H9 (cell line): Measurements from ENCODE around the gene DSG2. TPM values are rescaled to one million over a fixed set of nuclear protein-coding genes. Genes with fewer than 3 reads are reported as not detected.

ENCODE experiments used
- DNase-seq: peaks from one replicate; pipeline ENCODE4 v3.0.0-alpha.2; 2017
- H2AFZ ChIP-seq: one replicate; pipeline ENCODE4 v1.6.1; 2013; ENCODE audit warnings: mild to moderate bottlenecking, low read length, control low read depth, moderate library complexity
- H2AK5ac ChIP-seq: 2 replicates; pipeline ENCODE4 v1.6.1; 2013; ENCODE audit warnings: low read length, control low read depth, mixed read lengths; ENCODE audit not compliant: insufficient read length
- H2BK120ac ChIP-seq: one replicate; pipeline ENCODE4 v1.6.1; 2013; ENCODE audit warnings: low read depth, mild to moderate bottlenecking, low read length, control low read depth, inconsistent platforms; ENCODE audit not compliant: poor library complexity, severe bottlenecking
- H2BK12ac ChIP-seq: 2 replicates; pipeline ENCODE4 v1.6.1; 2013; ENCODE audit warnings: low read length, control low read depth, mixed read lengths, low read depth; ENCODE audit not compliant: insufficient read length
- H2BK15ac ChIP-seq: 2 replicates; pipeline ENCODE4 v1.6.1; 2013; ENCODE audit warnings: low read depth, low read length, control low read depth
- H2BK20ac ChIP-seq: one replicate; pipeline ENCODE4 v1.6.1; 2013; ENCODE audit warnings: low read depth, mild to moderate bottlenecking, low read length, control low read depth, inconsistent platforms; ENCODE audit not compliant: poor library complexity, severe bottlenecking
- H2BK5ac ChIP-seq: 2 replicates; pipeline ENCODE4 v1.6.1; 2013; ENCODE audit warnings: low read length, control low read depth, mixed read lengths; ENCODE audit not compliant: insufficient read length
- H3K14ac ChIP-seq: 2 replicates; pipeline ENCODE4 v1.6.1; 2013; ENCODE audit warnings: low read length, control low read depth; ENCODE audit not compliant: insufficient read depth
- H3K18ac ChIP-seq: 2 replicates; pipeline ENCODE4 v1.6.1; 2013; ENCODE audit warnings: low read depth, mild to moderate bottlenecking, mixed read lengths, low read length, control low read depth; ENCODE audit not compliant: insufficient read length
- H3K23ac ChIP-seq: 2 replicates; pipeline ENCODE4 v1.6.1; 2013; ENCODE audit warnings: low read length, control low read depth, mixed read lengths, low read depth; ENCODE audit not compliant: insufficient read length
- H3K23me2 ChIP-seq: 2 replicates; pipeline ENCODE4 v1.6.1; 2013; ENCODE audit warnings: low read depth, mild to moderate bottlenecking, mixed read lengths, low read length, control low read depth; ENCODE audit not compliant: insufficient read length, poor library complexity, severe bottlenecking
- H3K27ac ChIP-seq: 2 replicates; pipeline ENCODE4 v1.5.1; 2013; ENCODE audit warnings: low read length, control low read depth, mixed read lengths, low read depth; ENCODE audit not compliant: insufficient read length
- H3K27me3 ChIP-seq: 2 replicates; pipeline ENCODE4 v1.6.1; 2013; ENCODE audit warnings: low read length, control low read depth, inconsistent platforms; ENCODE audit not compliant: insufficient read depth
- H3K4ac ChIP-seq: 2 replicates; pipeline ENCODE4 v1.6.1; 2013; ENCODE audit warnings: low read depth, mild to moderate bottlenecking, control low read depth, inconsistent platforms, low read length, moderate library complexity
- H3K4me1 ChIP-seq: 2 replicates; pipeline ENCODE4 v1.6.1; 2013; ENCODE audit warnings: low read length, control low read depth, inconsistent platforms; ENCODE audit not compliant: insufficient read depth
- H3K4me2 ChIP-seq: 2 replicates; pipeline ENCODE4 v1.6.1; 2013; ENCODE audit warnings: low read length, control low read depth, mixed read lengths; ENCODE audit not compliant: insufficient read length, insufficient read depth
- H3K56ac ChIP-seq: 2 replicates; pipeline ENCODE4 v1.6.1; 2013; ENCODE audit warnings: low read depth, mild to moderate bottlenecking, mixed read lengths, low read length, control low read depth; ENCODE audit not compliant: insufficient read length
- H3K79me1 ChIP-seq: 2 replicates; pipeline ENCODE4 v1.6.1; 2013; ENCODE audit warnings: low read depth, mild to moderate bottlenecking, moderate library complexity, low read length, control low read depth, inconsistent platforms; ENCODE audit not compliant: insufficient read depth, poor library complexity, severe bottlenecking
- H3K79me2 ChIP-seq: 2 replicates; pipeline ENCODE4 v1.6.1; 2013; ENCODE audit warnings: low read length, control low read depth, inconsistent platforms; ENCODE audit not compliant: insufficient read depth
- H3K9ac ChIP-seq: 2 replicates; pipeline ENCODE4 v1.6.1; 2013; ENCODE audit warnings: low read length, control low read depth, mixed read lengths; ENCODE audit not compliant: insufficient read length; ENCODE audit errors: extremely low read depth
- H3K9me3 ChIP-seq: one replicate; pipeline ENCODE4 v1.6.1; 2013; ENCODE audit warnings: low read depth, low read length, inconsistent platforms; ENCODE audit not compliant: control insufficient read depth
- H3T11ph ChIP-seq: one replicate; pipeline ENCODE4 v1.6.1; 2013; ENCODE audit warnings: mild to moderate bottlenecking, low read length, control low read depth, inconsistent platforms
- H4K20me1 ChIP-seq: one replicate; pipeline ENCODE4 v1.6.1; 2013; ENCODE audit not compliant: control insufficient read depth, insufficient read length, insufficient read depth
- H4K5ac ChIP-seq: 2 replicates; pipeline ENCODE4 v1.6.1; 2013; ENCODE audit warnings: low read depth, mild to moderate bottlenecking, mixed read lengths, low read length, control low read depth; ENCODE audit not compliant: insufficient read length
- H4K8ac ChIP-seq: replicated peaks from 2 replicates; pipeline ENCODE4 v1.6.1; 2013; ENCODE audit warnings: low read length, control low read depth, mixed read lengths, low read depth; ENCODE audit not compliant: insufficient read length
- H4K91ac ChIP-seq: 2 replicates; pipeline ENCODE4 v1.6.1; 2013; ENCODE audit warnings: low read depth, mild to moderate bottlenecking, moderate library complexity, mixed read lengths, low read length, control low read depth; ENCODE audit not compliant: insufficient read length
- H3K27ac Mint-ChIP-seq, 3 experiments: 2 replicates in 2 of 3; 3 replicates in 1 of 3; pipeline ENCODE4 v1.8.0; 2020 to 2021; ENCODE audit warnings: mixed read lengths in 3 of 3, mild to moderate bottlenecking in 1 of 3, moderate library complexity in 1 of 3
- H3K27me3 Mint-ChIP-seq: 2 replicates; pipeline ENCODE4 v1.8.0; 2021; ENCODE audit warnings: low read depth, mild to moderate bottlenecking, moderate library complexity, mixed read lengths
- H3K36me3 Mint-ChIP-seq, 3 experiments: 2 replicates in 2 of 3; 3 replicates in 1 of 3; pipeline ENCODE4 v1.8.0; 2020 to 2021; ENCODE audit warnings: low read depth in 3 of 3, mixed read lengths in 3 of 3; ENCODE audit not compliant: insufficient read depth in 1 of 3
- H3K4me1 Mint-ChIP-seq, 2 experiments: 2 replicates each; pipeline ENCODE4 v1.8.0; 2020; ENCODE audit warnings: mixed read lengths in 2 of 2
- H3K4me3 Mint-ChIP-seq, 2 experiments: 2 replicates in 1 of 2; 3 replicates in 1 of 2; pipeline ENCODE4 v1.8.0; 2020 to 2021; ENCODE audit warnings: mild to moderate bottlenecking in 2 of 2, mixed read lengths in 2 of 2, moderate library complexity in 1 of 2
- H3K9me3 Mint-ChIP-seq, 2 experiments: 2 replicates in 1 of 2; 3 replicates in 1 of 2; pipeline ENCODE4 v1.8.0; 2020; ENCODE audit warnings: mild to moderate bottlenecking in 2 of 2, mixed read lengths in 2 of 2, moderate library complexity in 1 of 2
- WGBS: extraction: QIAGEN DNeasy Blood & Tissue Kit; methylation state at CpG from one replicate; pipeline ENCODE4 v1.1.7; 2013; ENCODE audit warnings: missing lambda C conversion rate, low lambda C conversion rate, mixed read lengths; ENCODE audit not compliant: insufficient read length; ENCODE audit errors: extremely low coverage; 5-methylcytosine and 5-hydroxymethylcytosine counted together
- total RNA-seq: library from RNA; stranded (reverse); gene quantifications from 2 replicates; pipeline ENCODE4 v1.2.1, GENCODE V29; 2021
- TF ChIP-seq, protein P1 (sequence below): fragments of 200-600 bp; sonication (generic); conservative IDR thresholded peaks from 3 replicates; pipeline ENCODE4 v1.8.0; 2021; ENCODE audit warnings: antibody characterized with exemption, mild to moderate bottlenecking

Gene DSG2
- total RNA-seq, 1 experiment from 2014 or later: 107 TPM

DNA sequence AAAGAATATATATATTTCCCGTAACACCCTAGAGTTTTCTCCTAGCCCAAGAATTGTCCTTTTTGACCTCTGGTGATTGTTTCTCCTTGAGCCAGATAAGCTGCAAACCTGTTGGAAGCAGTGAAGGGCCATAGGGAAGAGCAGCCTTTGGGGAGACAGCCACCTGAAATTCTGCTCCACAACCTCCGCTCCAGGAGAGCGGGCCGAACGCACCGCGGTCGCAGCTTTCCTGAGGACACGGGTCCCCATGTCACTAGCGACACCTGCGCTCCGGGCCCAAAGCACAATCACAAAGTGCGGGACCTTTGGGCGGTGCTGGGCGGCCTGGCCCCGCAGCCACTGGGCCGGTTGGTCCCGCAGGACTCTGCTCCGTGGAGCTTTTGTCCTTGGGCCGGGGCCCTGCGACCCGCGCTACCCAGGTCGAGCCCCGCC, 557 bp upstream of the DSG2 start:
- Mint-ChIP-seq H3K27ac (peak overlapping the region in 1 of 3 experiments; percentile 89; a peak in 1 of 7 replicates), H3K4me1 (peaks cover 27 to 30% of the 10 kb centered on the region in 2 experiments), H3K36me3 (peaks cover 0 to under 1% (median 0%) of the 10 kb centered on the region in 3 experiments; a peak in 4 of 7 replicates), H3K9me3 (peaks cover 0 to 2% of the 10 kb centered on the region in 2 experiments; a peak in 1 of 5 replicates), H3K4me3 (peak overlapping the region; percentile 96 to 97), H3K27me3 (peaks cover 3% of the 10 kb centered on the region)
- no peaks in the 10 kb centered on the region for H3K9me3 ChIP-seq
- no peaks in the 10 kb centered on the region for H3K27me3 ChIP-seq
- peaks cover 4% of the 10 kb centered on the region for H3K79me1 ChIP-seq
- peak overlapping the region; percentile 92 for H3K14ac ChIP-seq
- H3T11ph ChIP-seq: no peak overlapping the region
- H3K79me2 ChIP-seq: peaks cover 21% of the 10 kb centered on the region; the same call in 1 of the 2 replicates
- no peak overlapping the region for H2BK120ac ChIP-seq
- no peak for DNase-seq
- H2AFZ ChIP-seq: no peak overlapping the region
- no peak overlapping the region for H2AK5ac ChIP-seq
- no peaks in the 10 kb centered on the region for H4K20me1 ChIP-seq
- peak overlapping the region; percentile 55 for H3K9ac ChIP-seq
- no peak overlapping the region for H3K4ac ChIP-seq
- no peak overlapping the region for H2BK12ac ChIP-seq
- no peak overlapping the region for H4K8ac ChIP-seq
- peaks cover 3% of the 10 kb centered on the region; the same call in 1 of the 2 replicates for H3K4me1 ChIP-seq
- H2BK5ac ChIP-seq: no peak overlapping the region
- H4K5ac ChIP-seq: no peak overlapping the region
- no peak overlapping the region for H2BK15ac ChIP-seq
- peak overlapping the region; percentile 59 for H3K4me2 ChIP-seq
- TF ChIP-seq, protein P1, sequence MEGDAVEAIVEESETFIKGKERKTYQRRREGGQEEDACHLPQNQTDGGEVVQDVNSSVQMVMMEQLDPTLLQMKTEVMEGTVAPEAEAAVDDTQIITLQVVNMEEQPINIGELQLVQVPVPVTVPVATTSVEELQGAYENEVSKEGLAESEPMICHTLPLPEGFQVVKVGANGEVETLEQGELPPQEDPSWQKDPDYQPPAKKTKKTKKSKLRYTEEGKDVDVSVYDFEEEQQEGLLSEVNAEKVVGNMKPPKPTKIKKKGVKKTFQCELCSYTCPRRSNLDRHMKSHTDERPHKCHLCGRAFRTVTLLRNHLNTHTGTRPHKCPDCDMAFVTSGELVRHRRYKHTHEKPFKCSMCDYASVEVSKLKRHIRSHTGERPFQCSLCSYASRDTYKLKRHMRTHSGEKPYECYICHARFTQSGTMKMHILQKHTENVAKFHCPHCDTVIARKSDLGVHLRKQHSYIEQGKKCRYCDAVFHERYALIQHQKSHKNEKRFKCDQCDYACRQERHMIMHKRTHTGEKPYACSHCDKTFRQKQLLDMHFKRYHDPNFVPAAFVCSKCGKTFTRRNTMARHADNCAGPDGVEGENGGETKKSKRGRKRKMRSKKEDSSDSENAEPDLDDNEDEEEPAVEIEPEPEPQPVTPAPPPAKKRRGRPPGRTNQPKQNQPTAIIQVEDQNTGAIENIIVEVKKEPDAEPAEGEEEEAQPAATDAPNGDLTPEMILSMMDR: 0 out of 3 replicates have a peak, but pooled peaks have one; percentile 16
- no peak overlapping the region for H3K27ac ChIP-seq
- H2BK20ac ChIP-seq: no peak overlapping the region
- no peak overlapping the region for H3K23ac ChIP-seq
- peaks cover 4% of the 10 kb centered on the region for H3K23me2 ChIP-seq
- H4K91ac ChIP-seq: no peak overlapping the region
- no peak overlapping the region for H3K56ac ChIP-seq
- no CpG with 5 or more reads among the region's 25 CpGs for WGBS
- peak overlapping the region; percentile 76 for H3K18ac ChIP-seq
